Common myeloid progenitor, CD34-positive (primary cell): ENCODE results near the gene CXCL17.

ENCODE experiments used
- CTCF ChIA-PET: fragments of 350-600 bp; sonication (Branson Sonifier 250); formaldehyde crosslinking; loops from one replicate; lab custom pipeline; 2021; ENCODE audit warnings: antibody characterized with exemption; lab: Charles Lee
- POLR2A ChIA-PET: fragments of 350-600 bp; sonication (Branson Sonifier 250); formaldehyde crosslinking; loops from one replicate; lab custom pipeline; 2021; ENCODE audit warnings: antibody characterized with exemption; lab: Charles Lee
- DNase-seq, 3 donors: peaks; one replicate each; pipeline versions ENCODE4 v3.0.0 to v3.0.0-alpha.2; 2013
- H3K27ac ChIP-seq, 2 experiments: 1 replicate in 1 of 2; 2 replicates in 1 of 2; pipeline ENCODE4 v1.7.0; 2013; ENCODE audit warnings: inconsistent platforms in 2 of 2, low read length in 2 of 2, mild to moderate bottlenecking in 2 of 2, low read depth in 1 of 2, moderate library complexity in 1 of 2; ENCODE audit not compliant: severe bottlenecking in 2 of 2, insufficient read depth in 1 of 2, poor library complexity in 1 of 2
- H3K27me3 ChIP-seq, 5 experiments: replicated peaks in 2 of 5; 1 replicate in 3 of 5; 2 replicates in 2 of 5; pipeline versions ENCODE4 v1.6.1 to v1.7.0; 2013; ENCODE audit warnings: low read length in 4 of 5, mild to moderate bottlenecking in 2 of 5, moderate library complexity in 2 of 5, inconsistent platforms in 1 of 5; ENCODE audit not compliant: insufficient read depth in 5 of 5, control insufficient read depth in 4 of 5
- H3K36me3 ChIP-seq, 4 experiments: 1 replicate in 2 of 4; 2 replicates in 2 of 4; pipeline versions ENCODE4 v1.6.1 to v1.7.0; 2013; ENCODE audit warnings: low read length in 3 of 4, control low read depth in 1 of 4, mild to moderate bottlenecking in 1 of 4; ENCODE audit not compliant: control insufficient read depth in 4 of 4, insufficient read depth in 4 of 4
- H3K4me1 ChIP-seq, 4 experiments: 1 replicate in 3 of 4; 2 replicates in 1 of 4; pipeline versions ENCODE4 v1.6.1 to v1.7.1; 2013; ENCODE audit warnings: low read length in 3 of 4, mild to moderate bottlenecking in 3 of 4, control low read depth in 1 of 4, inconsistent platforms in 1 of 4, moderate library complexity in 1 of 4; ENCODE audit not compliant: control insufficient read depth in 4 of 4, insufficient read depth in 4 of 4; ENCODE audit errors: control extremely low read depth in 1 of 4
- H3K4me3 ChIP-seq, 7 experiments: 1 replicate in 4 of 7; 2 replicates in 3 of 7; pipeline versions ENCODE4 v1.5.1 to v1.7.0; 2013; ENCODE audit warnings: mild to moderate bottlenecking in 7 of 7, low read length in 6 of 7, moderate library complexity in 6 of 7, inconsistent platforms in 2 of 7, low read depth in 2 of 7, control low read depth in 1 of 7; ENCODE audit not compliant: insufficient read depth in 4 of 7, control insufficient read depth in 1 of 7; ENCODE audit errors: extremely low read depth in 1 of 7
- H3K9me3 ChIP-seq, 5 experiments: 1 replicate in 4 of 5; 2 replicates in 1 of 5; pipeline versions ENCODE4 v1.6.1 to v1.7.1; 2013; ENCODE audit warnings: low read length in 4 of 5, mild to moderate bottlenecking in 2 of 5, inconsistent platforms in 1 of 5, low read depth in 1 of 5, moderate library complexity in 1 of 5; ENCODE audit not compliant: control insufficient read depth in 4 of 5, insufficient read depth in 2 of 5; ENCODE audit errors: control extremely low read depth in 1 of 5
- WGBS: methylation state at CpG from one replicate; pipeline ENCODE4 v1.1.5; 2013; ENCODE audit not compliant: insufficient coverage; 5-methylcytosine and 5-hydroxymethylcytosine counted together

Gene CXCL17

DNA sequence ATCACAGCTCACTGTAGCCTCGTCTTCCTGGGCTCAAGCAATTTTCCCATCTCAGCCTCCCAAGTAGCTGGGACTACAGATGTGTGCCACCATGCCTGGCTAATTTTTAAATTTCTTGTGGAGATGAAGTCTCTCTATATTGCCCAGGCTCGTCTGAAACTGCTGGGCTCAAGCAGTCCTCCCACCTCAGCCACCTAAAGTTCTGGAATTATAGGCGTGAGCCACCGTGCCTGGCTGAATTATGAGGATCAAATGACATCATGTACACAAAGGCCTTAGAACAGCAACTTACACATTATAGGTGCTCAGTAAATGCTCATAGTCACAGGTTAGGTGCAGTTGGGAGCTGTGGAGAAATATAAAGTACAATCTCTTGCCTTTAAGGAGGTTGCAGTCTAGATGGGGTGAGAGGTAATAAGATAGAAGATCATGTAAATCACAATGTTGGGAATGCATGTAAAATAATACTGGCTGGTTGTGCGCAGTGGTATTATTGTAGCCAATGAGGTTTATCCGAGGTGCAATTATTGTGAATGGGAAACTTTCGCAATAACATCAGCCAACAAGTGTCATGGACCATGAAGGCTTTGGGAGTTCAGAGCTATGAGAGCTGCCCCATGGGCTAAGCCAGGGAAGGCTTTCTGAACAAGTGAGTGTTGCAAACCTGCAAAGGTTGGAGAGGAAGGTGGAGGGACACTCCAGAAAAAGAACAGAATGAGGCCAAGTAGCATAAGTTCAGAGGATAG lies 29.8 kb upstream of the CXCL17 start:
- no peaks in the 10 kb centered on the region for H3K9me3 ChIP-seq
- no peak overlapping the region for H3K4me3 ChIP-seq
- DNase-seq = no peak
- peaks cover 0 to 9% (median 3%) of the 10 kb centered on the region in 4 experiments for H3K4me1 ChIP-seq
- POLR2A ChIA-PET = no interaction called here
- no peak overlapping the region for H3K27ac ChIP-seq
- H3K27me3 ChIP-seq = no peaks in the 10 kb centered on the region
- WGBS = 100% methylated on average over 6 of the region's 7 CpGs
- CTCF ChIA-PET = interaction anchor here (0.7 to 1.4 kb wide), 3 partner anchors 25 to 56 kb away, joined by 3 read pairs; partner anchors contain the start of gene CEACAM1
- H3K36me3 ChIP-seq = no peaks in the 10 kb centered on the region

DNA sequence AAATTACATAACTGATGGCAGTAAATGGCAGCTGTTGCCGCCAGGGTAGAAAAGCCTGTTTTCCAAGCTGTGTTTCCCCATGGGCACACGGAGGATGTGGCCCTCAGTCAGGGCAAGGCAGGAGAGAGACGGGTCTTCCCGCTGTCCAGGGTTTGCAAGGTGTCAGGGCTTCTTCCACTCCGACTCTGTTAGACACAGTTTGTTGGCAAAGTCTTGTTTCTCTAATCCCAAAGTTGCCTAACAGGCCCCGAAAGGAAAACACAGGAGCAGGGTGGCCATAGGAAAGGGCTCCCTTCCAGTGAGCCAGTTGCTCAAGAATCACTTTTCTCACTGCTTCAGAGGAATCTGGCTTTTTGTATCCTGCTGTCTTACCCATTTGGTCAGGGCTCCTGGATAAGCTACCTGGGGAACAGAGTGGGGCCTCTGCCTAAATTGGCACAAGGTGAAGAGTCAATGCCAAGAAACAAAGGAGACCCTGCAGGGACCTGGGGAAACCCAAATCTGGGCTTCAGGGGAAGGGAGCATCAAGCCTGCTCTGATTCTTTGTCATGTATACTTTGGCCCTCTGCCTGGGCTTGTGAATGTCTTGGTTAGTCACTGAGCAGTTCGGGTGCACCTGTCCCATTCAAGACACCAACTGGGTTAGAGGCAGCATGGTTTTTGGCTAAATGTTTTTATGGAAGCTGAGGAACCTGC lies 29.0 kb upstream of the CXCL17 start:
- ChIA-PET POLR2A (no interaction called here), CTCF (interaction anchor here (0.7 to 1.2 kb wide), 3 partner anchors 13 to 56 kb away, joined by 3 read pairs; partner anchors contain the start of gene CEACAM1)
- 92% methylated on average over 7 of the region's 7 CpGs for WGBS
- peaks cover 2 to 16% (median 11%) of the 10 kb centered on the region in 4 experiments for H3K4me1 ChIP-seq
- no peak for DNase-seq
- no peaks in the 10 kb centered on the region for H3K27me3 ChIP-seq
- no peak overlapping the region for H3K4me3 ChIP-seq
- H3K9me3 ChIP-seq = no peaks in the 10 kb centered on the region
- no peaks in the 10 kb centered on the region for H3K36me3 ChIP-seq
- H3K27ac ChIP-seq = no peak overlapping the region

DNA sequence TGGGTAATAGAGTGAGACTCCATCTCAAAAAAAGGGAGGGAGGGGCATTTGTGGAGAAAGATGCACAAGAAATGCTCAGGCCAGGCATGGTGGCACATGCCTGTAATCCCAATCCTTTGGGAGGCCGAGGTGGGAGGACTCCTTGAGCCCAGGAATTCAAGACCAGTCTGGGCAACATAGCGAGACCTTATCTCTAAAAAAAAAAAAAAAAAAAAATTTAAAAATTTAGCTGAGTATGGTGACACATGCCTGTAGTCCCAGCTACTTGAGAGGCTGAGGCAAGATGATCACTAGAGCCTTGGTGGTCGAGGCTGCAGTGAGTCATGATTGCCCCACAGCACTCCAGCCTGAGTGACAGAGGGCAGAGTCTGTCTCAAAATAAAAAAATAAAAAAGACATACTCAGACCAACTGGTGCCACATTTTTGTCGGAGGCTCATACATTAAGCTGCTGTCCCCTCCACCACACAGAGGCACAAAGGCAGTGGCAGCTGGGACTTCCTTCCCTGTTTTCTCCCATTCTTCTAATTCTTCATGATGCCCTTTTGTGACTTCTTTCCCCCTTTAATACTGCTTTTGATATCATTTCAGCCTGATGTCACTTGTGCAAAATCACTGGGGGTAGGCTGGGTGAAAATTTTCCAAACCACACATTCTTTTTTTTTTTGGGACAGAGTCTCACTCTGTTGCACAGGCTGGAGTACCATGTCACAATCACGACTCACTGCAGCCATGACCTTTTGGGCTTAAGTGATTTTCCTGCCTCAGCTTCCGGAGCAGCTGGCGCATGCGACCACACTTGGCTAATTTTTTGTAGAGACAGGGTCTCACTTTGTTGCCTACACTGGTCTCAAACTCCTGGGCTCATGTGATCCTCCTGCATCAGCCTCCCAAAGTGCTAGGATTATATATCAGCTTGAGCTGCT lies 26.8 kb upstream of the CXCL17 start:
- CTCF ChIA-PET = interaction anchor here (0.7 to 1.2 kb wide), 3 partner anchors 15 to 59 kb away, joined by 3 read pairs; partner anchors contain the start of gene CEACAM1
- POLR2A ChIA-PET = interaction anchor here (0.6 kb wide), 1 partner anchor 14 kb away, joined by 3 read pairs; no protein-coding TSS in a partner anchor
- Histone ChIP-seq H3K36me3 (no peaks in the 10 kb centered on the region), H3K27ac (no peak overlapping the region), H3K4me3 (no peak overlapping the region), H3K9me3 (no peaks in the 10 kb centered on the region), H3K4me1 (peaks cover 4 to 25% (median 18%) of the 10 kb centered on the region in 4 experiments), H3K27me3 (no peaks in the 10 kb centered on the region)
- 27% methylated on average over 5 of the region's 8 CpGs for WGBS
- peak; percentile 35 to 81 (median 75) for DNase-seq

DNA sequence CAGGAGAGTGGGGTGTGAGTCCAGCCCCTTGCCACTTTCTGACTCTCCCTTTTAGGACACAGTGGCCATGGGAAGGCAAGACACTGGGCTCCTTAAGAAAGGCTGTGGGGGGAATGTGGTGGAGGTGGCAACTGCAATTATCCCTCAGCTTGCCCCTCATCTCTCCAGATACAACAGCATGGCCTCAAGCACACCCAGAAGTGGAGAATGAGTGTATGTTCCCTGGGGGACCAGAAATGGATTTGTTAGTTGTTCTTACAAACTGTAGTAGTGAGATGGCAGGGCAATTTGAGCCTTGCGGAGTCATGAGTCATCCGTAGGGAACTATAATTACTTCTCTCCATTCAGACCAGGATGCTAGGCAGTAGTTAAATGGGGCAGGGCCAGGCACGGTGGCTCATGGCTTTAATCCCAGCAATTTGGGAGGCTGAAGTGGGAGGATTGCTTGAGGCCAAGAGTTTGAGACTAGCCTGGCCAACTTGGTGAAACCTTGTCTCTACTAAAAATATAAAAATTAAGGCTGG lies 25.6 kb upstream of the CXCL17 start:
- H3K4me1 ChIP-seq = peaks cover 4 to 25% (median 18%) of the 10 kb centered on the region in 4 experiments
- no peaks in the 10 kb centered on the region for H3K36me3 ChIP-seq
- no peak overlapping the region for H3K4me3 ChIP-seq
- POLR2A ChIA-PET = no interaction called here
- no peaks in the 10 kb centered on the region for H3K27me3 ChIP-seq
- no peak for DNase-seq
- 100% methylated on average over 3 of the region's 3 CpGs for WGBS
- H3K9me3 ChIP-seq = no peaks in the 10 kb centered on the region
- CTCF ChIA-PET = interaction anchor here (1.2 kb wide), 1 partner anchor 60 kb away, joined by 3 read pairs; the partner anchor contains the start of gene CEACAM1
- H3K27ac ChIP-seq = no peak overlapping the region

DNA sequence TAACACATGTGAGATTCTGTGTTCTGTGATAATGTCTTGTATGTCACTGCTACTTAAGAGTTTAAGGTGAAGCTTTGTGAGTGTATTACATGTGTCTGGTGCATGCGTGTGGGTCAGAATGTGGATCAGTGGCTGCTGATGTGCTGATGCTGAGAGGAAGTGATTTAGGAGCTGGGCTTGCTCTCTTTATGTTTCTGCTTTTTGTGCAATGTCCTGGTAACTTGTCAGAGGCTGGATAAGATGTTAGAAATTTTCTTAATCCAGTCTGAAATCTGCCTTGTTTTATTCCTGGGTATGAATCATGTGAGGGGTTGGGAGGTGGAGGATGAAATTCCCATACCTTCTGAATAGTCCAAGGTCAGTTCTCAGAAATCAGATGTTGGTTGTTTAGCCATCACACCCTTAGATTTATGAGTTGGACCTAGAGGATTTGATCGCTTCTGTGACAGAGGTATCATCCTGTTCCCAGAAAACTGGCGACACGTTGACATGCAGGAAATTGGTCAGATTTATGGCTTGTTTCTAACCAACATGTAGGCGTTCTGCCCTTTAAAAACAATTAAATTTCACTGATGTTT lies 24.5 kb upstream of the CXCL17 start:
- no peak overlapping the region for H3K27ac ChIP-seq

DNA sequence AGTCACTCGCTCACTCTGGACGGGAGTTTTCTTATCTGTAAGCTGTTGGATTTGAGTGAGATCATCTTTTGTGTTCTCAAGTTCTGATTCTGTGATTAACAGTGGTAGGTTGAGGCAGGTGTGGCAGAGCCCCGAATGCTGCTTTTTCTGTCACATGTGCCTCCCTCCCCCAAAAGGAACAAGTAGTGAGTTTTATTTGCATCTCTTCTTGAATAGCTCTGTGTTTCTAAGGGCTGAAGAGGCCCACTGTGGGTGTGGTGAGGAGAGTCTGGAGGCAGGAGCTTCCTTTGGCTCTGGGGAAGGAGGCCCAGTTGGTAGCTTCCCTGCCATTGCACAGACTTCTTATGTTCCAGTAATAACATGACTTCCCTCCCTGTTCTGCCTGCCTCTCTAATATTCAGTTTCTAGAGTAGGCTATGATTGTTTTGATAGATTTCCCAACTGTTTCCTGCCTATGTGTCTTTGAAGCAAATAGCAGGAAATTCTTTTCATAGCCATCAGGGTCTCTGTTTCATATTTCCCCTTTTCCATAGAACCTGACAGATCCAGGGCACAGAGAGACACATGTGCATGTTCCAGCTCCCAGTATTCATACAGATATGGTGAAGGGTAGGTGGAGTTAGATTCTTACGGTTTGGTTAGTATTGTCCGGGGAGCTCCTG lies 23.9 kb upstream of the CXCL17 start:
- DNase-seq = no peak
- Histone ChIP-seq H3K27me3 (no peaks in the 10 kb centered on the region), H3K4me1 (peaks cover 4 to 25% (median 18%) of the 10 kb centered on the region in 4 experiments), H3K9me3 (no peaks in the 10 kb centered on the region), H3K36me3 (no peaks in the 10 kb centered on the region), H3K27ac (no peak overlapping the region), H3K4me3 (no peak overlapping the region)
- WGBS = 70% methylated on average over 5 of the region's 5 CpGs
- ChIA-PET CTCF (interaction anchor here (0.6 to 1.8 kb wide), 6 partner anchors 8 to 130 kb away, joined by 3 to 12 read pairs (median 4); partner anchors contain the start of gene CEACAM1), POLR2A (no interaction called here)

More for the DNA sequence above, 24.5 kb upstream of the CXCL17 start:
- Histone ChIP-seq H3K4me3 (no peak overlapping the region), H3K4me1 (peaks cover 4 to 25% (median 18%) of the 10 kb centered on the region in 4 experiments), H3K9me3 (no peaks in the 10 kb centered on the region), H3K36me3 (no peaks in the 10 kb centered on the region), H3K27me3 (no peaks in the 10 kb centered on the region)
- CTCF ChIA-PET = interaction anchor here (0.6 to 1.8 kb wide), 4 partner anchors 8 to 62 kb away, joined by 3 to 12 read pairs (median 5); partner anchors contain the start of gene CEACAM1
- peak in 2 of 3 donors; percentile 54 to 59 for DNase-seq
- WGBS = 8% methylated on average over 4 of the region's 5 CpGs
- POLR2A ChIA-PET = no interaction called here
